Measurements from ENCODE around the gene SOWAHC.
"Not testable (repeated sequence)": the region's sequence is repeated elsewhere in the genome, so short reads cannot be mapped to it uniquely, and the experiment has no call there.

The SOWAHC gene

GRCh38 chr2:109637749-109638570 lies 23.8 kb downstream of the SOWAHC start:
- no peaks in the 10 kb centered on the region for H3F3A ChIP-seq (ENCODE audit: insufficient read depth)
- no peak overlapping the region for H3K4me3 ChIP-seq (ENCODE audit: insufficient read depth, low read length, poor library complexity, severe bottlenecking)
- H3K79me2 ChIP-seq (ENCODE audit: insufficient read depth, low read length), result no peaks in the 10 kb centered on the region
- H3K36me3 ChIP-seq (ENCODE audit: low read length), result no peaks in the 10 kb centered on the region
- no peaks in the 10 kb centered on the region for H3K9me3 ChIP-seq (ENCODE audit: insufficient read depth, low read length)
- no peak overlapping the region for H3K9ac ChIP-seq (ENCODE audit: low read length)
- no peaks in the 10 kb centered on the region for H4K20me1 ChIP-seq (ENCODE audit: low read depth, low read length)
- H2AFZ ChIP-seq (ENCODE audit: low read depth, low read length, severe bottlenecking), result no peak overlapping the region
- H3K4me2 ChIP-seq (ENCODE audit: low read depth, low read length, poor library complexity, severe bottlenecking), result no peak overlapping the region
- H3K27ac ChIP-seq (ENCODE audit: low read depth, low read length), result no peak overlapping the region
- no peaks in the 10 kb centered on the region for H3K9me2 ChIP-seq (replicated peaks; ENCODE audit: insufficient read depth, low read length)
- H3K27me3 ChIP-seq (ENCODE audit: low read length), result no peaks in the 10 kb centered on the region
- no peak for TF ChIP-seq CTCF (IDR thresholded peaks at IDR 0.05; ENCODE audit: insufficient read depth, low read length, poor library complexity, severe bottlenecking)
- no peak for TF ChIP-seq EZH2phosphoT487 (conservative IDR thresholded peaks at IDR 0.05; ENCODE audit: low read length)

- no peaks in the 10 kb centered on the region for H3F3A ChIP-seq (ENCODE audit: insufficient read depth)
- TF ChIP-seq EZH2phosphoT487 (conservative IDR thresholded peaks at IDR 0.05; ENCODE audit: low read length), result no peak
- TF ChIP-seq CTCF (IDR thresholded peaks at IDR 0.05; ENCODE audit: insufficient read depth, low read length, poor library complexity, severe bottlenecking), result no peak
- no peak overlapping the region for H3K9ac ChIP-seq (ENCODE audit: low read length)
- no peaks in the 10 kb centered on the region for H4K20me1 ChIP-seq (ENCODE audit: low read depth, low read length)
- no peaks in the 10 kb centered on the region for H3K9me2 ChIP-seq (replicated peaks; ENCODE audit: insufficient read depth, low read length)
- no peaks in the 10 kb centered on the region for H3K79me2 ChIP-seq (ENCODE audit: insufficient read depth, low read length)
- no peak overlapping the region for H3K4me3 ChIP-seq (ENCODE audit: insufficient read depth, low read length, poor library complexity, severe bottlenecking)
- no peaks in the 10 kb centered on the region for H3K27me3 ChIP-seq (ENCODE audit: low read length)
- H3K36me3 ChIP-seq (ENCODE audit: low read length), result no peaks in the 10 kb centered on the region
- no peaks in the 10 kb centered on the region for H3K9me3 ChIP-seq (ENCODE audit: insufficient read depth, low read length)
- no peak overlapping the region for H3K27ac ChIP-seq (ENCODE audit: low read depth, low read length)
- H2AFZ ChIP-seq (ENCODE audit: low read depth, low read length, severe bottlenecking), result no peak overlapping the region
- no peak overlapping the region for H3K4me2 ChIP-seq (ENCODE audit: low read depth, low read length, poor library complexity, severe bottlenecking)
These were observed 24.6 kb downstream of the SOWAHC start for GRCh38 chr2:109638795-109639194.

- H3K4me3 ChIP-seq (ENCODE audit: insufficient read depth, low read length, poor library complexity, severe bottlenecking); H3K9me3 ChIP-seq (ENCODE audit: insufficient read depth, low read length); H3K27ac ChIP-seq (ENCODE audit: low read depth, low read length); H3K9me2 ChIP-seq (replicated peaks; ENCODE audit: insufficient read depth, low read length); H2AFZ ChIP-seq (ENCODE audit: low read depth, low read length, severe bottlenecking); H3K36me3 ChIP-seq (ENCODE audit: low read length); H3K4me2 ChIP-seq (ENCODE audit: low read depth, low read length, poor library complexity, severe bottlenecking); H3K79me2 ChIP-seq (ENCODE audit: insufficient read depth, low read length); H4K20me1 ChIP-seq (ENCODE audit: low read depth, low read length); H3K27me3 ChIP-seq (ENCODE audit: low read length); H3F3A ChIP-seq (ENCODE audit: insufficient read depth); H3K9ac ChIP-seq (ENCODE audit: low read length): not testable (repeated sequence)
These were observed 25.8 kb downstream of the SOWAHC start for GRCh38 chr2:109640000-109640399.

- H4K20me1 ChIP-seq (ENCODE audit: low read depth, low read length), result no peaks in the 10 kb centered on the region
- no peaks in the 10 kb centered on the region for H3K9me2 ChIP-seq (replicated peaks; ENCODE audit: insufficient read depth, low read length)
- H3K27ac ChIP-seq (ENCODE audit: low read depth, low read length), result no peak overlapping the region
- H3K4me2 ChIP-seq (ENCODE audit: low read depth, low read length, poor library complexity, severe bottlenecking), result no peak overlapping the region
- H3K9ac ChIP-seq (ENCODE audit: low read length), result no peak overlapping the region
- H3K36me3 ChIP-seq (ENCODE audit: low read length), result no peaks in the 10 kb centered on the region
- H3K79me2 ChIP-seq (ENCODE audit: insufficient read depth, low read length), result no peaks in the 10 kb centered on the region
- no peaks in the 10 kb centered on the region for H3K9me3 ChIP-seq (ENCODE audit: insufficient read depth, low read length)
- no peak for TF ChIP-seq EZH2phosphoT487 (conservative IDR thresholded peaks at IDR 0.05; ENCODE audit: low read length)
- no peak for TF ChIP-seq CTCF (IDR thresholded peaks at IDR 0.05; ENCODE audit: insufficient read depth, low read length, poor library complexity, severe bottlenecking)
- H3K27me3 ChIP-seq (ENCODE audit: low read length), result no peaks in the 10 kb centered on the region
- no peak overlapping the region for H3K4me3 ChIP-seq (ENCODE audit: insufficient read depth, low read length, poor library complexity, severe bottlenecking)
- no peak overlapping the region for H2AFZ ChIP-seq (ENCODE audit: low read depth, low read length, severe bottlenecking)
- no peaks in the 10 kb centered on the region for H3F3A ChIP-seq (ENCODE audit: insufficient read depth)
These were observed 30.6 kb downstream of the SOWAHC start for GRCh38 chr2:109644571-109645275.

Data from SU-DHL-6 (cell line).